Esophagus squamous epithelium (tissue), 4 donors: ENCODE data around the gene L1CAM.

Experiments used
- POLR2A ChIP-seq, 4 donors: fragments of 450-650 bp; IDR thresholded peaks; one replicate each; pipeline ENCODE4 v1.6.1; 2017; ENCODE audit warnings: antibody characterized with exemption in 4 of 4, mild to moderate bottlenecking in 4 of 4, moderate library complexity in 3 of 4
- TF ChIP-seq, protein P1 (sequence below), 6 experiments: fragments of 450-650 bp in 4 of 6; fragments of 200-600 bp in 2 of 6; sonication (generic) in 2 of 6; IDR thresholded peaks; one replicate each; pipeline ENCODE4 v1.5.1; 2016 to 2019; ENCODE audit warnings: antibody characterized with exemption in 6 of 6, mild to moderate bottlenecking in 4 of 6, moderate library complexity in 4 of 6

DNA sequence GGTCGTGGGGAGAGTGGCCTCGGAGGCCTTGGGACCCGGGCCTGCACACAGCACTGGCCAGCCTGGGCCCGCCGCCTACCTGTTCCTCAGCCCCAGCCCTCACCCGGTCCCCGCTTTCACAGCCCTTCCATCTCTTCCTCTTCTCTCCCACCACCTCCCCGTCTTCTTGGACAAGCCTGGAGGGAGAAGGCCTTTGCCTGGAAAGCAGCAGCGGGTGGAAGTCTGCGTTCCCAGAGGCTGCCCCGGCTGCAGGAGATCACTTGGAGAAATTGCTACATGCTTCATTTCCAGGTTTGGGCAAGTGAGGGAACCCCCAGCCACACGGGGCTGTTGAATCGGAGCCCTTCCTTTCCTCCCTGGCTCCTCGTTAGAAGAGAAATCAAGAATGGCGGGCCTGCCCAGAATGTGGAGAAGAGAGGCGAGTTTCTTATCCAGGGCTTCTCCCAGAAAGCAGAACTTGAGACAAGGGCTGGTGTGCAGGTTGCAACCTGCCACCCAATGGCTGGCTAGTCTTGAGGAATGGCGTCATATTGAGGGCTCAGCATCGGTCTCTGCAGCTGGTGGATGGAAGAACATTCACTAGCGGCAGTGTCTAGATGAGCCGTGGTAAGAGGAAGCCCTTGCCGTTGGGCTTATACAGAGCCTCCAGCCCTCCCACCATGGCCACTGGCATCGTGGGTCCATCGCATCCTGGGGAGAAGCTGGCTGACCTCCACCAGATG lies 54.4 kb downstream of the L1CAM start:
- TF ChIP-seq, protein P1, sequence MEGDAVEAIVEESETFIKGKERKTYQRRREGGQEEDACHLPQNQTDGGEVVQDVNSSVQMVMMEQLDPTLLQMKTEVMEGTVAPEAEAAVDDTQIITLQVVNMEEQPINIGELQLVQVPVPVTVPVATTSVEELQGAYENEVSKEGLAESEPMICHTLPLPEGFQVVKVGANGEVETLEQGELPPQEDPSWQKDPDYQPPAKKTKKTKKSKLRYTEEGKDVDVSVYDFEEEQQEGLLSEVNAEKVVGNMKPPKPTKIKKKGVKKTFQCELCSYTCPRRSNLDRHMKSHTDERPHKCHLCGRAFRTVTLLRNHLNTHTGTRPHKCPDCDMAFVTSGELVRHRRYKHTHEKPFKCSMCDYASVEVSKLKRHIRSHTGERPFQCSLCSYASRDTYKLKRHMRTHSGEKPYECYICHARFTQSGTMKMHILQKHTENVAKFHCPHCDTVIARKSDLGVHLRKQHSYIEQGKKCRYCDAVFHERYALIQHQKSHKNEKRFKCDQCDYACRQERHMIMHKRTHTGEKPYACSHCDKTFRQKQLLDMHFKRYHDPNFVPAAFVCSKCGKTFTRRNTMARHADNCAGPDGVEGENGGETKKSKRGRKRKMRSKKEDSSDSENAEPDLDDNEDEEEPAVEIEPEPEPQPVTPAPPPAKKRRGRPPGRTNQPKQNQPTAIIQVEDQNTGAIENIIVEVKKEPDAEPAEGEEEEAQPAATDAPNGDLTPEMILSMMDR (IDR thresholded peaks at IDR 0.05) = no peak
- TF ChIP-seq POLR2A (IDR thresholded peaks at IDR 0.05) = no peak
